GM19025 (cell line): Measurements from ENCODE around the gene CSTA.

Experiments used
- ATAC-seq: cut with Tn5 transposase; IDR thresholded peaks from one replicate; pipeline ENCODE4 v1.9.1; 2021; ENCODE audit warnings: mild to moderate bottlenecking, low read depth, moderate library complexity; ENCODE audit not compliant: unreplicated experiment

The CSTA gene

GRCh38 chr3:122318620-122319019, 6.4 kb upstream of the CSTA start:
- ATAC-seq = no peak

DNA sequence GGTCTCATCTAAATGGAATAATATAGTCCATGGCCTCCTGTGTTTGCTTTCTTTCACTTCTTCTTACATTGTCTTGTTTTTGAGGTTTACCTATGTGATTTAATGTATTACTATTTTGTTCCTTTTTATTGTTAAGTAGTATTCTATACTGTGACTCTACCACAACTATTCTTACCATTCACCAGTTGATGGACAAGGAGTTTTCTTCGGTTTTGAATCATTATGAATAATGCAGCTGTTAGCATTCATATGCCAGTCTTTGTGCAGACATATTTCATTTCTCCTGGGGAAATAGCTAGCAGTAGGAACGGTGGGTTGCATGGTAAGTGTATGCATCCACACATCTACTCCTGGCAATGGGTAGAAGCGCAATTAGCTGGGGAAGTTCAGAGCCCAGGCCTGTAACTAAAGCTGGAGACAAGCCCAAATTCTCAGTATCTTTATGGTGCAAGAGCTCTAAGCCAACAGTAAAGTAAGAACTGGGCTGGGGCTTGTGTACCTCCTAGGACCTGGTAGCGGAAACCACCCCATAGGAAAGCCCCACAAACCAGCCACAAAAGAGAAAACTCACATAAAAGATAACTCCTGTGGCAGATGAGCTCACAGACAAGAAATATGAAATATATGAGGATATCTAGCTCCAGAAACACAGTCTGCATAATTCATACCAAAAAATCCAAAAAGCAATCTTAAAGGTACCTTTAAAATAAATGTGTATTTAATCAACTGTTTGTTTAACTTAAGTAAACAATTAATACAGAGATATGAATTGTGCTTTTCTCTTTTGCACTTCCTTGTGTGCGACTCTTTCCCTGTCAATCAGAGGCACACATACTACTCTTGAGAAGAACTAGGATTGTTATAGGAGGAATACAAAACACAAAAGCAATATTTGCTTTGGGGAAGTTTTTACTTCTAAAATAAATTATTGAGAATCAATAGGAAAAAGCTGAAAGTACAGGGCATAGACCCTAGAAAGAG, 2.7 kb upstream of the CSTA start:
- ATAC-seq = peak; percentile 84

- no peak for ATAC-seq
These were observed 721 bp downstream of the CSTA start for GRCh38 chr3:122325769-122326168.

- no peak for ATAC-seq
These were observed 6.8 kb downstream of the CSTA start for GRCh38 chr3:122331886-122332285.

- no peak for ATAC-seq
These were observed 7.5 kb downstream of the CSTA start for GRCh38 chr3:122332551-122332950.

GRCh38 chr3:122342803-122343202, 17.8 kb downstream of the CSTA start:
- ATAC-seq = no peak

- no peak for ATAC-seq
These were observed 18.6 kb downstream of the CSTA start for GRCh38 chr3:122343654-122344053.

DNA sequence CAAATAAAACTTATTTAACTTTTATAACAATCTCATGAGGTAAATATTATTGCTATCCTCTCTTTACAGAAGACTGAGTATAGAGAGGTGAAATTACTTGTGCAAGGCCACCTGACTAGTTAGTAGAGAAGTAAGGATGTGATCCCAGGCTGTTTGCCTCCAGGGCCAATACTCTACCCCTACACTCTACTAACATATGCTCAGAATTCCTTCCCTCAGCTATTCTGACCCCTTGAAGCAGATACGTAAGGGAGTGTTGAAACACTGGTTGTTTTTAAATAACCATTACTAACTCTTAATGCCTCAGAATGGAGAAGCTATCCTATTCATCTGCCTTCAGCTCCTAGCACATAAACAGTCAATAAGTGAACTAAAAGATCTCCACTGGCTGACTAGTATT, 24.1 kb downstream of the CSTA start:
- ATAC-seq = no peak

DNA sequence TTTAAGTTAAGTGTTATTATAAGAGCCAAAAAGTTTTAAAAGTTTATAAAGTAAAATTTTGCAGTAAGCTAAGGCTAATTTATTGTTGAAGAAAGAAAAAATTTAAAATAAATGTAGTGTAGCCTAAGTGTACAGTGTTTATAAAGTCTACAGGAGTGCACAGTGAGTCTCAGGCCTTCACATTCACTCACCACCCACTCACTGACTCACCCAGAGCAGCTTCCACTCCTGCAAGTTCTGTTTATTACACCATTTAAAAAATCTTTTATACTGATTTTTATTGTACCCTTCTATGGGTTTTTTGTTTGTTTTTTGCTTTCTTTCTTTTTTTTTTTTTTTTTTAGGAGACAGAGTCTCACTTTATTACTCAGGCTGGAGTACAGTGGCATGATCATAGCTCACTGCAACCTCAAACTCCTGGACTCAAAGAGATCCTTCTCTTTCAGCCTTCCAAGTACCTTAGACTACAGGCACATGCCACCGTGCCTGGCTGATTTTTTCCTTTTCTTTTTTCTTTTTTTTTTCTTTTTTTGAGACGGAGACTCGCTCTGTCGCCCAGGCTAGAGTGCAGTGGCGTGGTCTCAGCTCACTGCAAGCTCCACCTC, 25.9 kb downstream of the CSTA start:
- ATAC-seq = no peak

DNA sequence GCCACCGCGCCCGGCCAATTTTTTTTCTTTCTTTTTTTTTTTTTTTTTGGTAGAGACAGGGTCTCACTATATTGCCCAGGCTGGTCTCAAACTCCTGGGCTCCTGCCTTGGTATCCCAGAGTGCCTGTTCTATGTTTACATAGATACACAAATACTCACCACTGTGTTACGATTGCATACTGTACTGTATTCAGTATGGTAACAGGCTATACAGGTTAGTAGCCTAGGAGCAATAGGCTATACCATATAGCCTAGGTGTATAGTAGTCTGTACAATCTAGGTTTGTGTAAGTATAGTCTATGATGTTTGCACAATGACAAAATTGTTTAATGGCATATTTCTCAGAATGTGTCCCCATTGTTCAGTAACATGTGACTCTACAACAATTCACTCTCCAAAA, 26.6 kb downstream of the CSTA start:
- no peak for ATAC-seq

GRCh38 chr3:122353215-122353614, 28.2 kb downstream of the CSTA start:
- ATAC-seq = no peak

- ATAC-seq = no peak
These were observed 28.9 kb downstream of the CSTA start for GRCh38 chr3:122353893-122354401.

- no peak for ATAC-seq
These were observed 30.6 kb downstream of the CSTA start for GRCh38 chr3:122355612-122356011.

GRCh38 chr3:122356402-122356801, 31.4 kb downstream of the CSTA start:
- ATAC-seq = no peak

DNA sequence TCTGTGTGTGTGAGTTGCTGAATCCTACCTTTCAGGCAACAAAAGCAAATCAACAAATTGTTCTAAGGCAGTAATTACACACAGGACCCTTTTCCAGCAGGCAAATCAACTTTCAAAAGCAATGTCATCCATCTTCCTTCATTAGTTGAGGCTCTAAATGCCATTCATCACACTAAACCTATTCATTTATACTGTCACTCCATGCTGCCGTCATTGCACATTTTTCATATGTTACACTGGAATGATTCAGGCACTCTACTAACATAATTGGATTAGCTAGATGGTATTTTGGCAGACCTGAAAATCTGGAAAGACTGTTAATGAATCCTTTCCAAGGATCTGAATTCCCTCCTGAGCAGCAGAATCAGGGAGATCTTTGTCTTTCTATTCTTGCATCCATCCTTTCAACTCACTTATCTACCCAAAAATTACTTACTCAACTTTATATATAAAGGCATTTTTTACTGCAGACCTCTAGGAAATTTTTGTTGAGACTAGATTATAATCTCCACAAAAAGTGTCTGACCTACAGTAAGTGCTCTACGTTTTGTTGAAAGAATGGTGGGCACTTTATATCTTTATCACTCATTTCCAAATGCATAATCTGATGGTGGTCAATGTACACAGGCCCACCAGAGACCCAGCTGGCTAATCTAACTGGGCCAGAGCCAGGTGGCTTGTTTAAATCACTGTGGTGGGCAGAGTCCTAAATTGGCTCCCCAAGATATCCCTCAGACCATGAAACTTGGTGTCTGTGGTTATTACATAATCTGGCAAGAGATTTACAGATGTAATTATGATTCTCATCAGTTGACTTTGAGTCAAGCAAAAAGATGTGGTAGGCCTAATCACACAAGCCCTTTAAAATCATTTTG, 33.0 kb downstream of the CSTA start:
- no peak for ATAC-seq

DNA sequence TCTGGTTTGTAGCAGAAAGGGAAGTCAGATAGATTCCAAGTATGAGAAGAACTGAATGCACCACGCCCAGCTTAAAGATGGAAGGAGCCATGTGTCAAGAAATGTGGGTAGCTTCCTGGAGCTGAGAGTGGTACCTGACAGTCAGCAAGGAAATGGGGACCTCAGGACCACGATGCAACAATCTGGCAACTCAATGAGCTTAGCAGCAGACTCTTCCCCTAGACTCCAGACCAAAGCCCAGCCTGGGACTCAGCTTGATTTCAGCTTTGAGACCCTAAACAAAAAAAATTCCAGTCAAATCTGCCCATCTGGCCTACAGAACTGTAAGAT, 33.6 kb downstream of the CSTA start:
- ATAC-seq = no peak

DNA sequence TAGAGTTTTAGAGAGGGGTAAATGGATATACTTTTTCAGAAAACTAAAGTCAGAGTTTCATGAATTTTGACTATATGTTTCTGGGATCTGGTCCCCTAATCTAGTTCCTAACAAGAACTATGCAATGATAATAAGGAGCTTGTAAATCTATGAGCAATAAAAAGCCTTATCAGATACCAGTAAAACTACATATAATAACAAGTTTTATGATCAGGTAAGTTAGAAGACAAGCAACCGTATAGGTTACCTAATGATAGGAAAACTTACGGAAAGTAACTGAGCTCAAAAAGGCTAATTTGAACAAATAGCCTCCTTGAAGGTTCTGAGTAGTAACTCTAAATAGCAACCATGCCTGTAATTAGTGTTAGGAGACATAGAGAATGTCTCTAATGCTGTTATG, 37.0 kb downstream of the CSTA start:
- no peak for ATAC-seq

GRCh38 chr3:122364490-122364889, 39.4 kb downstream of the CSTA start:
- ATAC-seq = no peak

- ATAC-seq = peak; percentile 55
These were observed 40.0 kb downstream of the CSTA start for GRCh38 chr3:122365073-122365472.

GRCh38 chr3:122365582-122366378, 40.7 kb downstream of the CSTA start:
- peak; percentile 80 for ATAC-seq
